Neural cell (in vitro differentiated cells): Measurements from ENCODE around the gene MYADML2. TPM values are rescaled to one million over a fixed set of nuclear protein-coding genes. Genes with fewer than 3 reads are reported as not detected.
A peak's percentile ranks its signal among the peaks of the same experiment; 100 is the strongest.

ENCODE experiments used
- H2AFZ ChIP-seq: fragments of 200-600, 300-800 bp; sonication (generic), shearing (Covaris generic); 2 replicates; pipeline ENCODE4 v1.6.0; 2014; ENCODE audit warnings: low read depth, mild to moderate bottlenecking, antibody characterized with exemption, low read length, moderate library complexity
- H3F3A ChIP-seq: fragments of 200-600 bp; shearing (Covaris generic); 2 replicates; pipeline ENCODE4 v1.6.1; 2016; ENCODE audit warnings: mild to moderate bottlenecking, moderate library complexity, mixed read lengths, antibody characterized with exemption, low read length; ENCODE audit not compliant: insufficient read depth, poor library complexity, severe bottlenecking
- H3K27ac ChIP-seq: fragments of 200-600, 300-800 bp; sonication (generic), shearing (Covaris generic); 2 replicates; pipeline ENCODE4 v1.5.1; 2014; ENCODE audit warnings: mild to moderate bottlenecking, low read length, moderate library complexity
- H3K27me3 ChIP-seq: fragments of 300-800, 200-600 bp; sonication (generic), shearing (Covaris generic); 2 replicates; pipeline ENCODE4 v1.6.0; 2014; ENCODE audit warnings: mild to moderate bottlenecking, low read depth, low read length, moderate library complexity; ENCODE audit not compliant: insufficient read depth
- H3K36me3 ChIP-seq: fragments of 300-800, 200-600 bp; sonication (generic), shearing (Covaris generic); 2 replicates; pipeline ENCODE4 v1.5.1; 2014; ENCODE audit warnings: mild to moderate bottlenecking, antibody characterized with exemption, low read length, moderate library complexity; ENCODE audit not compliant: insufficient read depth
- H3K4me2 ChIP-seq: fragments of 300-800, 200-600 bp; sonication (generic), shearing (Covaris generic); 2 replicates; pipeline ENCODE4 v1.6.0; 2014; ENCODE audit warnings: mild to moderate bottlenecking, low read length
- H3K4me3 ChIP-seq: fragments of 300-800, 200-600 bp; sonication (generic), shearing (Covaris generic); 2 replicates; pipeline ENCODE4 v1.5.1; 2014; ENCODE audit warnings: mild to moderate bottlenecking, low read length, moderate library complexity
- H3K79me2 ChIP-seq: fragments of 200-600 bp; shearing (Covaris generic); replicated peaks from 2 replicates; pipeline ENCODE4 v1.6.0; 2014; ENCODE audit warnings: mild to moderate bottlenecking, low read length, moderate library complexity; ENCODE audit not compliant: insufficient read depth
- H3K9ac ChIP-seq: fragments of 300-800, 200-600 bp; sonication (generic), shearing (Covaris generic); 2 replicates; pipeline ENCODE4 v1.6.1; 2016; ENCODE audit warnings: mild to moderate bottlenecking, low read length, mixed read lengths
- H3K9me2 ChIP-seq: fragments of 200-600 bp; shearing (Covaris generic); 2 replicates; pipeline ENCODE4 v1.6.1; 2016; ENCODE audit warnings: mild to moderate bottlenecking, low read length, mixed read lengths; ENCODE audit not compliant: insufficient read depth
- H3K9me3 ChIP-seq: fragments of 200-600, 300-800 bp; sonication (generic), shearing (Covaris generic); 2 replicates; pipeline ENCODE4 v1.6.1; 2016; ENCODE audit warnings: mild to moderate bottlenecking, mixed run types, low read length, moderate library complexity, mixed read lengths
- H4K20me1 ChIP-seq: fragments of 200-600 bp; shearing (Covaris generic); 2 replicates; pipeline ENCODE4 v1.6.1; 2016; ENCODE audit warnings: mild to moderate bottlenecking, mixed run types; ENCODE audit not compliant: insufficient read depth
- EP300 ChIP-seq: fragments of 450-650 bp; conservative IDR thresholded peaks from 2 replicates; pipeline ENCODE4 v1.6.1; 2014; ENCODE audit warnings: antibody characterized with exemption, mild to moderate bottlenecking, moderate library complexity; ENCODE audit not compliant: poor library complexity, severe bottlenecking
- EZH2 ChIP-seq: fragments of 200-600, 300-800 bp; shearing (Covaris generic), sonication (generic); IDR thresholded peaks from 2 replicates; pipeline ENCODE4 v1.6.1; 2014; ENCODE audit warnings: antibody characterized with exemption, low read length, borderline replicate concordance, mild to moderate bottlenecking; ENCODE audit not compliant: insufficient read depth, poor library complexity, severe bottlenecking
- MXI1 ChIP-seq: fragments of 450-650 bp; conservative IDR thresholded peaks from 2 replicates; pipeline ENCODE4 v1.6.1; 2014; ENCODE audit warnings: antibody characterized with exemption, mild to moderate bottlenecking; ENCODE audit not compliant: poor library complexity, severe bottlenecking
- POLR2AphosphoS5 ChIP-seq: IDR thresholded peaks from 2 replicates; pipeline ENCODE4 v1.6.1; 2012
- RAD21 ChIP-seq: fragments of 450-650 bp; conservative IDR thresholded peaks from 2 replicates; pipeline ENCODE4 v1.6.1; 2014; ENCODE audit warnings: antibody characterized with exemption, mild to moderate bottlenecking, moderate library complexity
- SMC3 ChIP-seq: fragments of 450-650 bp; conservative IDR thresholded peaks from 2 replicates; pipeline ENCODE4 v1.6.1; 2014; ENCODE audit warnings: antibody characterized with exemption, mild to moderate bottlenecking, moderate library complexity; ENCODE audit not compliant: poor library complexity
- TAF1 ChIP-seq: IDR thresholded peaks from 2 replicates; pipeline ENCODE4 v1.6.1; 2012; ENCODE audit warnings: low read depth
- polyA plus RNA-seq: library from polyadenylated mRNA; depleted of rRNA; stranded (reverse); fragments of >200 nt; gene quantifications from 2 replicates; pipeline ENCODE4 v1.2.3, GENCODE V29; 2014
- TF ChIP-seq, protein P1 (sequence below): IDR thresholded peaks from 2 replicates; pipeline ENCODE4 v1.6.1; 2012; ENCODE audit warnings: borderline replicate concordance
- TF ChIP-seq, protein P2 (sequence below): fragments of 450-650 bp; IDR thresholded peaks from 2 replicates; pipeline ENCODE4 v1.5.1; 2014; ENCODE audit warnings: antibody characterized with exemption, mild to moderate bottlenecking, moderate library complexity; ENCODE audit not compliant: poor library complexity, severe bottlenecking

Gene MYADML2
- polyA plus RNA-seq, 1 donor from 2014 or later, result 1.1 TPM

DNA sequence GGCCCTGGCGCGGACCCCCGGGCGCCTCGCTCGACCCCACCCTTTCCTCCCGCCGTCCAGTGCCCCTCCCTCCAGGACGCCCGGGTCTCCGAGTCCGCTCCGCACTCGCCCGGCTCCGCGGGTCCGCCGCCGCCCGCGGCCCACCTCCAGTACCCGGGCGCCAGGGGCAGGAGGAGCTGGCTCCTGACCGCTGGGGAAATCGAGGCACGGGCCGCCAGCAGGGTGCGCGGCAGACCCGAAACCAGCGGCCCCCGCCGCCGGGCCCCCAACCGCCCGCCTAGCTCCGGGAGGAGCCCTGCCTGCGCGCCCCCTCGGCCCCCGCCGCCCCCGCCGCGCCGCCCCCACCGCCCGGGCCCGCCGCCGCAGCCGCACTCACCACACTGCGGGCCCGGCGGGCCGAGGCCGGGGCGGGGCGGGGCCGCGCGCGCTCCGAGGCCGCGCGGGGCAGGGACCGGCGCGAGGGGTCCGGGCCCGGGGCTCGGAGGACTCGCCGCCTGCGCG is 19.8 kb downstream of the MYADML2 start:
- H3K9me3 ChIP-seq, result no peaks in the 10 kb centered on the region
- H3K27ac ChIP-seq, result no peak overlapping the region
- no peak overlapping the region for H3K4me2 ChIP-seq
- no peaks in the 10 kb centered on the region for H3F3A ChIP-seq
- peak overlapping the region; percentile 72 for H3K4me3 ChIP-seq
- no peaks in the 10 kb centered on the region for H4K20me1 ChIP-seq
- H3K36me3 ChIP-seq, result no peaks in the 10 kb centered on the region
- peaks cover 23% of the 10 kb centered on the region for H3K79me2 ChIP-seq
- TF ChIP-seq EZH2 (no peak), POLR2AphosphoS5 (no peak), RAD21 (no peak), EP300 (no peak), TAF1 (no peak), SMC3 (no peak), MXI1 (no peak)
- TF ChIP-seq, protein P1, sequence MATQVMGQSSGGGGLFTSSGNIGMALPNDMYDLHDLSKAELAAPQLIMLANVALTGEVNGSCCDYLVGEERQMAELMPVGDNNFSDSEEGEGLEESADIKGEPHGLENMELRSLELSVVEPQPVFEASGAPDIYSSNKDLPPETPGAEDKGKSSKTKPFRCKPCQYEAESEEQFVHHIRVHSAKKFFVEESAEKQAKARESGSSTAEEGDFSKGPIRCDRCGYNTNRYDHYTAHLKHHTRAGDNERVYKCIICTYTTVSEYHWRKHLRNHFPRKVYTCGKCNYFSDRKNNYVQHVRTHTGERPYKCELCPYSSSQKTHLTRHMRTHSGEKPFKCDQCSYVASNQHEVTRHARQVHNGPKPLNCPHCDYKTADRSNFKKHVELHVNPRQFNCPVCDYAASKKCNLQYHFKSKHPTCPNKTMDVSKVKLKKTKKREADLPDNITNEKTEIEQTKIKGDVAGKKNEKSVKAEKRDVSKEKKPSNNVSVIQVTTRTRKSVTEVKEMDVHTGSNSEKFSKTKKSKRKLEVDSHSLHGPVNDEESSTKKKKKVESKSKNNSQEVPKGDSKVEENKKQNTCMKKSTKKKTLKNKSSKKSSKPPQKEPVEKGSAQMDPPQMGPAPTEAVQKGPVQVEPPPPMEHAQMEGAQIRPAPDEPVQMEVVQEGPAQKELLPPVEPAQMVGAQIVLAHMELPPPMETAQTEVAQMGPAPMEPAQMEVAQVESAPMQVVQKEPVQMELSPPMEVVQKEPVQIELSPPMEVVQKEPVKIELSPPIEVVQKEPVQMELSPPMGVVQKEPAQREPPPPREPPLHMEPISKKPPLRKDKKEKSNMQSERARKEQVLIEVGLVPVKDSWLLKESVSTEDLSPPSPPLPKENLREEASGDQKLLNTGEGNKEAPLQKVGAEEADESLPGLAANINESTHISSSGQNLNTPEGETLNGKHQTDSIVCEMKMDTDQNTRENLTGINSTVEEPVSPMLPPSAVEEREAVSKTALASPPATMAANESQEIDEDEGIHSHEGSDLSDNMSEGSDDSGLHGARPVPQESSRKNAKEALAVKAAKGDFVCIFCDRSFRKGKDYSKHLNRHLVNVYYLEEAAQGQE, result no peak
- TF ChIP-seq, protein P2, sequence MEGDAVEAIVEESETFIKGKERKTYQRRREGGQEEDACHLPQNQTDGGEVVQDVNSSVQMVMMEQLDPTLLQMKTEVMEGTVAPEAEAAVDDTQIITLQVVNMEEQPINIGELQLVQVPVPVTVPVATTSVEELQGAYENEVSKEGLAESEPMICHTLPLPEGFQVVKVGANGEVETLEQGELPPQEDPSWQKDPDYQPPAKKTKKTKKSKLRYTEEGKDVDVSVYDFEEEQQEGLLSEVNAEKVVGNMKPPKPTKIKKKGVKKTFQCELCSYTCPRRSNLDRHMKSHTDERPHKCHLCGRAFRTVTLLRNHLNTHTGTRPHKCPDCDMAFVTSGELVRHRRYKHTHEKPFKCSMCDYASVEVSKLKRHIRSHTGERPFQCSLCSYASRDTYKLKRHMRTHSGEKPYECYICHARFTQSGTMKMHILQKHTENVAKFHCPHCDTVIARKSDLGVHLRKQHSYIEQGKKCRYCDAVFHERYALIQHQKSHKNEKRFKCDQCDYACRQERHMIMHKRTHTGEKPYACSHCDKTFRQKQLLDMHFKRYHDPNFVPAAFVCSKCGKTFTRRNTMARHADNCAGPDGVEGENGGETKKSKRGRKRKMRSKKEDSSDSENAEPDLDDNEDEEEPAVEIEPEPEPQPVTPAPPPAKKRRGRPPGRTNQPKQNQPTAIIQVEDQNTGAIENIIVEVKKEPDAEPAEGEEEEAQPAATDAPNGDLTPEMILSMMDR, result no peak
- no peaks in the 10 kb centered on the region for H3K27me3 ChIP-seq
- H3K9ac ChIP-seq, result peak overlapping the region; percentile 68
- no peaks in the 10 kb centered on the region for H3K9me2 ChIP-seq
- no peak overlapping the region for H2AFZ ChIP-seq

DNA sequence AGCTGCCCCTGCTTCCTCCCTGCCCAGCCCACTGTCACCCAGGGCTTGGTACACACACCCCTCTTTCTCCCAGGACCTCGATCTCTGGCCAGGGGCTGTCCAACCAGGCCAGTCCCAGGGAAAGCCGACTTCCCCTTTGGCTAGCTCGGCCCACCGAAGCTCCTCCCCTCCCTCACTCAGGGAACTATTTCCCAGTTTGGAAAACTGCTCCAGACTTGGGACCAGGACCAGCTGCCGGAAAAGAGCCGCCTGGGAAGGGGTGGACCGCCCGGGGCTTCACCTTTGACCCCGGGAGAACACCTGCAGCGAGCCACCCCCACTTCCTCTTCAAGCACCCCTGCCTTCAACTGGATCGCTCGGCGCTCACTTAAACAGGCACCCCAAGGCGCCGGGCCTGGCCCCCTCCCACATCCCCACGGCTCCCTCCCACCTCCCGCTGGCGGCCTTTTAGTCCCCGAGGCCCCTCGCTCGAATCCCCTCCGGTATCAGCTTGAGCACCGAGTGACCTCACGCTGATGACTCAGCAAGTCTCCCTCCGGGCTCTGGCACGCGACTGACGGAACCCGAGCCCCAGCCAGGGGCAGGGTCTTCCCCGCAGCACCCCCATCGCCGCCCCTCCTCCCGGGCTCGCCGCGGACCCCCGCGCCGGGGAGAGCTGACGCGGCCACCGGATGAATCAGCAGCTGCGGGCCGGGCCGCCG is 20.4 kb downstream of the MYADML2 start:
- H3K36me3 ChIP-seq, result no peaks in the 10 kb centered on the region
- H3K27me3 ChIP-seq, result no peaks in the 10 kb centered on the region
- TF ChIP-seq MXI1 (no peak), POLR2AphosphoS5 (no peak), SMC3 (no peak), RAD21 (no peak), TAF1 (no peak), EZH2 (no peak), EP300 (no peak)
- TF ChIP-seq, protein P1, result no peak
- TF ChIP-seq, protein P2, result no peak
- peak overlapping the region; percentile 68 for H3K9ac ChIP-seq
- H2AFZ ChIP-seq, result no peak overlapping the region
- H3K4me3 ChIP-seq, result peak overlapping the region; percentile 72
- H4K20me1 ChIP-seq, result no peaks in the 10 kb centered on the region
- H3K9me2 ChIP-seq, result no peaks in the 10 kb centered on the region
- H3F3A ChIP-seq, result no peaks in the 10 kb centered on the region
- peak overlapping the region; percentile 73 for H3K4me2 ChIP-seq
- peaks cover 23% of the 10 kb centered on the region for H3K79me2 ChIP-seq
- H3K27ac ChIP-seq, result no peak overlapping the region
- H3K9me3 ChIP-seq, result no peaks in the 10 kb centered on the region
